HepG2 (cell line): Measurements from ENCODE around the gene ATRN. TPM values are rescaled to one million over a fixed set of nuclear protein-coding genes. Genes with fewer than 3 reads are reported as not detected.

ENCODE experiments used
- ARHGAP35 ChIP-seq: sonication (generic); formaldehyde crosslinking; IDR thresholded peaks from 2 replicates; pipeline ENCODE4 v1.9.0; 2022; ENCODE audit warnings: mild to moderate bottlenecking, inconsistent platforms, moderate library complexity, missing genetic modification reagents, borderline replicate concordance
- FOXJ3 ChIP-seq: sonication (generic); formaldehyde crosslinking; IDR thresholded peaks from 2 replicates; pipeline ENCODE4 v1.4.0; 2020; ENCODE audit warnings: missing genetic modification reagents, mild to moderate bottlenecking, borderline replicate concordance
- GLI4 ChIP-seq: sonication (generic); formaldehyde crosslinking; IDR thresholded peaks from 2 replicates; pipeline ENCODE4 v1.5.1; 2020; ENCODE audit warnings: missing genetic modification reagents, mild to moderate bottlenecking, moderate library complexity, borderline replicate concordance
- PRPF4 ChIP-seq: fragments of 200-400 bp; formaldehyde crosslinking; IDR thresholded peaks from 2 replicates; pipeline ENCODE4 v1.6.1; 2016; ENCODE audit warnings: low read length, low read depth; ENCODE audit not compliant: poor library complexity, severe bottlenecking
- RBFOX2 ChIP-seq: fragments of 200-400 bp; formaldehyde crosslinking; IDR thresholded peaks from 2 replicates; pipeline ENCODE4 v1.6.1; 2017; ENCODE audit warnings: low read depth, mild to moderate bottlenecking, low read length
- RFX5 ChIP-seq: IDR thresholded peaks from 2 replicates; pipeline ENCODE4 v1.6.1; 2011; ENCODE audit warnings: low read depth, low read length, improper control_type of control experiment
- SALL2 ChIP-seq: sonication (generic); formaldehyde crosslinking; IDR thresholded peaks from 2 replicates; pipeline ENCODE4 v1.8.1; 2023; ENCODE audit warnings: mild to moderate bottlenecking, missing genetic modification reagents, inconsistent platforms
- SMYD3 ChIP-seq: sonication (generic); formaldehyde crosslinking; IDR thresholded peaks from 2 replicates; pipeline ENCODE4 v1.8.1; 2023; ENCODE audit warnings: mild to moderate bottlenecking, missing genetic modification reagents
- ZNF224 ChIP-seq: sonication (generic); formaldehyde crosslinking; IDR thresholded peaks from 2 replicates; pipeline ENCODE4 v1.5.0; 2020; ENCODE audit warnings: mild to moderate bottlenecking, missing genetic modification reagents
- ZNF44 ChIP-seq: sonication (generic); formaldehyde crosslinking; IDR thresholded peaks from 2 replicates; pipeline ENCODE4 v1.5.1; 2020; ENCODE audit warnings: mild to moderate bottlenecking, missing genetic modification reagents
- ZNF605 ChIP-seq: sonication (generic); formaldehyde crosslinking; IDR thresholded peaks from 2 replicates; pipeline ENCODE4 v1.8.0; 2022; ENCODE audit warnings: mild to moderate bottlenecking, missing genetic modification reagents
- ZNF670 ChIP-seq: sonication (generic); formaldehyde crosslinking; IDR thresholded peaks from 2 replicates; pipeline ENCODE4 v1.8.0; 2022; ENCODE audit warnings: mild to moderate bottlenecking, missing genetic modification reagents, borderline replicate concordance
- ZNF703 ChIP-seq: sonication (generic); formaldehyde crosslinking; IDR thresholded peaks from 2 replicates; pipeline ENCODE4 v1.5.1; 2020; ENCODE audit warnings: missing genetic modification reagents, mild to moderate bottlenecking, moderate library complexity, borderline replicate concordance
- ZNF761 ChIP-seq: sonication (generic); formaldehyde crosslinking; conservative IDR thresholded peaks from 2 replicates; pipeline ENCODE4 v1.4.0; 2020; ENCODE audit warnings: mild to moderate bottlenecking, missing genetic modification reagents
- ZNF776 ChIP-seq: sonication (generic); formaldehyde crosslinking; IDR thresholded peaks from 2 replicates; pipeline ENCODE4 v1.4.0; 2020; ENCODE audit warnings: mild to moderate bottlenecking, missing genetic modification reagents
- ZNF891 ChIP-seq: sonication (generic); formaldehyde crosslinking; IDR thresholded peaks from 2 replicates; pipeline ENCODE4 v1.5.0; 2020; ENCODE audit warnings: mild to moderate bottlenecking, missing genetic modification reagents
- polyA plus RNA-seq, 8 experiments: library from polyadenylated mRNA; depleted of rRNA in 3 of 8; stranded (reverse) in 7 of 8; unstranded in 1 of 8; fragments of >200 nt; fragmentation: Illumina TruSeq in 4 of 8; extraction: Trizol in 4 of 8; gene quantifications; 2 replicates each; pipeline versions ENCODE4 v1.2.1 to v1.2.3, GENCODE V29; 2011 to 2016; ENCODE audit warnings: low read depth in 4 of 8, missing spikeins in 1 of 8, mixed read lengths in 1 of 8; ENCODE audit not compliant: insufficient read depth in 1 of 8
- total RNA-seq, 5 experiments: library from RNA; depleted of rRNA; stranded (reverse); fragments of >200 nt; fragmentation: Illumina TruSeq; extraction: Trizol; gene quantifications; 2 replicates each; pipeline ENCODE4 v1.2.3, GENCODE V29; 2016; ENCODE audit warnings: low read depth in 1 of 5
- TF ChIP-seq, protein P1 (sequence below): sonication (generic); formaldehyde crosslinking; IDR thresholded peaks from 2 replicates; pipeline ENCODE4 v1.4.0; 2020; ENCODE audit warnings: missing genetic modification reagents, low read depth, mild to moderate bottlenecking, borderline replicate concordance
- TF ChIP-seq, protein P2 (sequence below), 2 experiments: sonication (generic) in 1 of 2; formaldehyde crosslinking in 1 of 2; IDR thresholded peaks; 2 replicates each; pipeline versions ENCODE4 v1.4.0 to v1.6.1; 2018 to 2020; ENCODE audit warnings: missing genetic modification reagents in 2 of 2, borderline replicate concordance in 1 of 2, low read depth in 1 of 2, mild to moderate bottlenecking in 1 of 2, missing biosample characterization in 1 of 2
- TF ChIP-seq, protein P3 (sequence below): sonication (generic); formaldehyde crosslinking; IDR thresholded peaks from 2 replicates; pipeline ENCODE4 v1.5.1; 2020; ENCODE audit warnings: mild to moderate bottlenecking, missing genetic modification reagents, moderate library complexity
- TF ChIP-seq, protein P4 (sequence below): IDR thresholded peaks from 2 replicates; pipeline ENCODE4 v1.6.1; 2016; ENCODE audit warnings: mild to moderate bottlenecking, missing biosample characterization, missing genetic modification reagents
- TF ChIP-seq, protein P5 (sequence below): sonication (generic); formaldehyde crosslinking; IDR thresholded peaks from 2 replicates; pipeline ENCODE4 v1.8.1; 2023; ENCODE audit warnings: mild to moderate bottlenecking, missing genetic modification reagents, borderline replicate concordance

Gene ATRN
- total and polyA plus RNA-seq, 2 of the 13 experiments (the other 11 are each of a cell fraction or from before 2014, with no cell fraction given): 44.2 to 81.1 TPM

DNA sequence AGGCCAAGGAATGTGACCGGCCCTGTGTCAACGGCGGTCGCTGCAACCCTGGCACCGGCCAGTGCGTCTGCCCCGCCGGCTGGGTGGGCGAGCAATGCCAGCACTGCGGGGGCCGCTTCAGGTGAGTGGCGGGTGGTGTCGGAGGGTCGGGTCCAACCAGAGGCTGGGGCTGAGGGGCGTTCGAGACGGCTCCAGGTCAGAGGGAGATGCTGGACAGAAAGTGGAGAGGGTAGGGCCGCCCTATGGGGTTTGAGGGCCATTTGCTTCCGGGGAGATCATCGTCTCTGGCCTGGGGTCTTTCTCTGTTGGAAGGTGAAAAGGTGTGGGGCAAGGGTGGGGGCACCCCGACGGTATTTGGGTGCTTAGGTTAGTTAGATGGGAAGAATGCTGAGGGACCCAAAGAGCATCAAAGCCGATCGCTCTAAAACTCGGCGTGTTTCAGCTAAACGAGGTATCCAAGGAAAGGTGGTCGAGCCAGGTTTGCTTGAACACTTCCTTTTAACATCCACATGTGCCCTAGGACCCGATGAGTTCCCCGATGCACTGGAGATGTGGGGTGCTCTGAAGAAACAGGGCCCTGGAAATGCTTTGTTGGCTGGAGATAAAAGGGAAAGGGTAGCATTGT, 691 bp downstream of the ATRN start (continued):
- TF ChIP-seq ZNF761 (CRISPR knock-in tag) (peak; percentile 16; the same call in 1 of the 2 replicates), ZNF703 (CRISPR knock-in tag) (0 out of 2 replicates have a peak, but pooled peaks have one; percentile 40), ZNF891 (no peak), ZNF670 (0 out of 2 replicates have a peak, but pooled peaks have one; percentile 44), SMYD3 (CRISPR knock-in tag) (no peak), ZNF44 (peak; percentile 84), RBFOX2 (no peak), ZNF224 (CRISPR knock-in tag) (no peak), ZNF605 (CRISPR knock-in tag) (peak; percentile 67), FOXJ3 (no peak), ZNF776 (CRISPR knock-in tag) (peak; percentile 3; the same call in 1 of the 2 replicates), PRPF4 (no peak), RFX5 (no peak), SALL2 (CRISPR knock-in tag) (no peak), ARHGAP35 (CRISPR knock-in tag) (0 out of 2 replicates have a peak, but pooled peaks have one; percentile 4), GLI4 (CRISPR knock-in tag) (no peak; the same call in 1 of the 2 replicates)
- TF ChIP-seq, protein P1, sequence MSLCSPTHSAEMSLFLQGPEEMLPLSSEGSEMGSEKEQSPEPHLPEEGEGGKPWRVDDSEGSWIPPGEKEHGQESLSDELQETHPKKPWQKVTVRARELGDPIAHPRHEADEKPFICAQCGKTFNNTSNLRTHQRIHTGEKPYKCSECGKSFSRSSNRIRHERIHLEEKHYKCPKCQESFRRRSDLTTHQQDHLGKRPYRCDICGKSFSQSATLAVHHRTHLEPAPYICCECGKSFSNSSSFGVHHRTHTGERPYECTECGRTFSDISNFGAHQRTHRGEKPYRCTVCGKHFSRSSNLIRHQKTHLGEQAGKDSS: peak; percentile 41; the same call in 1 of the 2 replicates
- TF ChIP-seq, protein P2, sequence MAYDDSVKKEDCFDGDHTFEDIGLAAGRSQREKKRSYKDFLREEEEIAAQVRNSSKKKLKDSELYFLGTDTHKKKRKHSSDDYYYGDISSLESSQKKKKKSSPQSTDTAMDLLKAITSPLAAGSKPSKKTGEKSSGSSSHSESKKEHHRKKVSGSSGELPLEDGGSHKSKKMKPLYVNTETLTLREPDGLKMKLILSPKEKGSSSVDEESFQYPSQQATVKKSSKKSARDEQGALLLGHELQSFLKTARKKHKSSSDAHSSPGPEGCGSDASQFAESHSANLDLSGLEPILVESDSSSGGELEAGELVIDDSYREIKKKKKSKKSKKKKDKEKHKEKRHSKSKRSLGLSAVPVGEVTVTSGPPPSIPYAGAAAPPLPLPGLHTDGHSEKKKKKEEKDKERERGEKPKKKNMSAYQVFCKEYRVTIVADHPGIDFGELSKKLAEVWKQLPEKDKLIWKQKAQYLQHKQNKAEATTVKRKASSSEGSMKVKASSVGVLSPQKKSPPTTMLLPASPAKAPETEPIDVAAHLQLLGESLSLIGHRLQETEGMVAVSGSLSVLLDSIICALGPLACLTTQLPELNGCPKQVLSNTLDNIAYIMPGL (CRISPR knock-in tag; IDR thresholded peaks at IDR 0.05; ENCODE audit: borderline replicate concordance in 1 of 2, low read depth in 1 of 2): no peak; a peak in 1 of 4 replicates
- TF ChIP-seq, protein P3, sequence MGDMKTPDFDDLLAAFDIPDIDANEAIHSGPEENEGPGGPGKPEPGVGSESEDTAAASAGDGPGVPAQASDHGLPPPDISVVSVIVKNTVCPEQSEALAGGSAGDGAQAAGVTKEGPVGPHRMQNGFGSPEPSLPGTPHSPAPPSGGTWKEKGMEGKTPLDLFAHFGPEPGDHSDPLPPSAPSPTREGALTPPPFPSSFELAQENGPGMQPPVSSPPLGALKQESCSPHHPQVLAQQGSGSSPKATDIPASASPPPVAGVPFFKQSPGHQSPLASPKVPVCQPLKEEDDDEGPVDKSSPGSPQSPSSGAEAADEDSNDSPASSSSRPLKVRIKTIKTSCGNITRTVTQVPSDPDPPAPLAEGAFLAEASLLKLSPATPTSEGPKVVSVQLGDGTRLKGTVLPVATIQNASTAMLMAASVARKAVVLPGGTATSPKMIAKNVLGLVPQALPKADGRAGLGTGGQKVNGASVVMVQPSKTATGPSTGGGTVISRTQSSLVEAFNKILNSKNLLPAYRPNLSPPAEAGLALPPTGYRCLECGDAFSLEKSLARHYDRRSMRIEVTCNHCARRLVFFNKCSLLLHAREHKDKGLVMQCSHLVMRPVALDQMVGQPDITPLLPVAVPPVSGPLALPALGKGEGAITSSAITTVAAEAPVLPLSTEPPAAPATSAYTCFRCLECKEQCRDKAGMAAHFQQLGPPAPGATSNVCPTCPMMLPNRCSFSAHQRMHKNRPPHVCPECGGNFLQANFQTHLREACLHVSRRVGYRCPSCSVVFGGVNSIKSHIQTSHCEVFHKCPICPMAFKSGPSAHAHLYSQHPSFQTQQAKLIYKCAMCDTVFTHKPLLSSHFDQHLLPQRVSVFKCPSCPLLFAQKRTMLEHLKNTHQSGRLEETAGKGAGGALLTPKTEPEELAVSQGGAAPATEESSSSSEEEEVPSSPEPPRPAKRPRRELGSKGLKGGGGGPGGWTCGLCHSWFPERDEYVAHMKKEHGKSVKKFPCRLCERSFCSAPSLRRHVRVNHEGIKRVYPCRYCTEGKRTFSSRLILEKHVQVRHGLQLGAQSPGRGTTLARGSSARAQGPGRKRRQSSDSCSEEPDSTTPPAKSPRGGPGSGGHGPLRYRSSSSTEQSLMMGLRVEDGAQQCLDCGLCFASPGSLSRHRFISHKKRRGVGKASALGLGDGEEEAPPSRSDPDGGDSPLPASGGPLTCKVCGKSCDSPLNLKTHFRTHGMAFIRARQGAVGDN: peak; percentile 7; the same call in 1 of the 2 replicates
- TF ChIP-seq, protein P4, sequence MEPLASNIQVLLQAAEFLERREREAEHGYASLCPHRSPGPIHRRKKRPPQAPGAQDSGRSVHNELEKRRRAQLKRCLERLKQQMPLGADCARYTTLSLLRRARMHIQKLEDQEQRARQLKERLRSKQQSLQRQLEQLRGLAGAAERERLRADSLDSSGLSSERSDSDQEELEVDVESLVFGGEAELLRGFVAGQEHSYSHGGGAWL: no peak
- TF ChIP-seq, protein P5, sequence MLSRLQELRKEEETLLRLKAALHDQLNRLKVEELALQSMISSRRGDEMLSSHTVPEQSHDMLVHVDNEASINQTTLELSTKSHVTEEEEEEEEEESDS: no peak
